ENCODE data around the gene DHRS12. TPM values are rescaled to one million over a fixed set of nuclear protein-coding genes. Genes with fewer than 3 reads are reported as not detected.

The DHRS12 gene
- total and polyA plus RNA-seq, 10 donors = 11.3 to 22.8 (median 16.9) TPM

GRCh38 chr13:51832471-51833152, 28.6 kb upstream of the DHRS12 start:
- TF ChIP-seq POLR2AphosphoS5 (IDR thresholded peaks at IDR 0.05) = peak in 1 of 3 donors; percentile 33
- TF ChIP-seq POLR2A (IDR thresholded peaks at IDR 0.05) = no peak
- peak; percentile 19 to 75 (median 65) for TF ChIP-seq CTCF (IDR thresholded peaks at IDR 0.05 in 8 of 11, conservative IDR thresholded peaks at IDR 0.05 in 3 of 11)
- Histone ChIP-seq H3K9me3 (no peaks in the 10 kb centered on the region), H3K4me3 (no peak overlapping the region), H3K36me3 (no peaks in the 10 kb centered on the region), H3K27ac (peak overlapping the region in 2 of 8 donors; percentile 32 to 95), H3K27me3 (replicated peaks in 1 of 7) (no peaks in the 10 kb centered on the region), H3K4me1 (peaks cover 0 to 65% (median 25%) of the 10 kb centered on the region in 6 donors)
- intact Hi-C loops (cut with DNase I; ENCODE audit: low total_unique reads) = no loop called here
- WGBS, 5 donors = 53 to 65% (median 62%) methylated on average over 6 of the region's 6 CpGs
- DNase-seq = no peak

GRCh38 chr13:51831519-51831918, 27.6 kb upstream of the DHRS12 start:
- Histone ChIP-seq H3K36me3 (no peaks in the 10 kb centered on the region), H3K27me3 (replicated peaks in 1 of 7) (no peaks in the 10 kb centered on the region), H3K27ac (peak overlapping the region in 2 of 8 donors; percentile 32 to 95), H3K9me3 (no peaks in the 10 kb centered on the region), H3K4me3 (no peak overlapping the region), H3K4me1 (peaks cover 4 to 76% (median 36%) of the 10 kb centered on the region in 6 donors)
- no peak for DNase-seq
- WGBS, 5 donors = 85 to 96% (median 93%) methylated on average over 4 to 5 of the region's 5 CpGs
- intact Hi-C loops (cut with DNase I; ENCODE audit: low total_unique reads) = no loop called here
- no peak for TF ChIP-seq POLR2AphosphoS5 (IDR thresholded peaks at IDR 0.05)
- TF ChIP-seq CTCF (IDR thresholded peaks at IDR 0.05 in 8 of 11, conservative IDR thresholded peaks at IDR 0.05 in 3 of 11) = no peak

GRCh38 chr13:51829568-51829899, 25.6 kb upstream of the DHRS12 start:
- H3K27ac ChIP-seq = peak overlapping the region in 7 of 8 donors; percentile 80 to 95 (median 88)
- TF ChIP-seq CTCF (IDR thresholded peaks at IDR 0.05 in 8 of 11, conservative IDR thresholded peaks at IDR 0.05 in 3 of 11) = no peak
- TF ChIP-seq POLR2A (IDR thresholded peaks at IDR 0.05) = no peak
- TF ChIP-seq POLR2AphosphoS5 (IDR thresholded peaks at IDR 0.05) = no peak
- H3K4me1 ChIP-seq = peaks cover 10 to 96% (median 56%) of the 10 kb centered on the region in 6 donors
- H3K4me3 ChIP-seq = peak overlapping the region in 1 of 8 donors; percentile 7
- intact Hi-C loops (cut with DNase I; ENCODE audit: low total_unique reads) = no loop called here
- H3K36me3 ChIP-seq = no peaks in the 10 kb centered on the region
- no peak for DNase-seq
- H3K27me3 ChIP-seq (replicated peaks in 1 of 7) = no peaks in the 10 kb centered on the region
- H3K9me3 ChIP-seq = no peaks in the 10 kb centered on the region
- WGBS, 5 donors = 83 to 89% (median 86%) methylated on average over 2 of the region's 2 CpGs

- 63 to 76% (median 72%) methylated on average over 8 of the region's 8 CpGs for WGBS, 5 donors
- intact Hi-C loops (cut with DNase I; ENCODE audit: low total_unique reads) = no loop called here
- no peaks in the 10 kb centered on the region for H3K36me3 ChIP-seq
Measured at GRCh38 chr13:51828730-51829567, 25.0 kb upstream of the DHRS12 start.

More at GRCh38 chr13:51828730-51829567, 25.0 kb upstream of the DHRS12 start:
- Histone ChIP-seq H3K4me3 (peak overlapping the region in 1 of 8 donors; percentile 4), H3K9me3 (no peaks in the 10 kb centered on the region), H3K27ac (peak overlapping the region in 7 of 8 donors; percentile 80 to 95 (median 88)), H3K4me1 (peaks cover 10 to 96% (median 61%) of the 10 kb centered on the region in 6 donors), H3K27me3 (replicated peaks in 1 of 7) (no peaks in the 10 kb centered on the region)
- no peak for TF ChIP-seq CTCF (IDR thresholded peaks at IDR 0.05 in 8 of 11, conservative IDR thresholded peaks at IDR 0.05 in 3 of 11)
- no peak for TF ChIP-seq POLR2AphosphoS5 (IDR thresholded peaks at IDR 0.05)
- TF ChIP-seq POLR2A (IDR thresholded peaks at IDR 0.05) = no peak
- no peak for DNase-seq

Data from spleen (tissue), 11 donors.